Neutrophil (primary cell): ENCODE measurements around the gene NAP1L4.

Experiments used
- H3K27ac ChIP-seq: fragments of 200-600 bp; sonication (generic); 2 replicates; pipeline ENCODE4 v1.5.1; 2016; ENCODE audit warnings: mild to moderate bottlenecking, moderate library complexity
- H3K27me3 ChIP-seq: fragments of 200-600 bp; sonication (generic); 2 replicates; pipeline ENCODE4 v1.6.0; 2016; ENCODE audit warnings: mild to moderate bottlenecking
- H3K36me3 ChIP-seq: fragments of 200-600 bp; sonication (generic); 2 replicates; pipeline ENCODE4 v1.5.1; 2017
- H3K4me1 ChIP-seq, 2 experiments: fragments of 200-600 bp in 1 of 2; sonication (generic) in 1 of 2; 1 replicate in 1 of 2; 2 replicates in 1 of 2; pipeline versions ENCODE4 v1.5.1 to v1.6.1; 2013 to 2016; ENCODE audit warnings: low read depth in 1 of 2, low read length in 1 of 2, mild to moderate bottlenecking in 1 of 2, moderate library complexity in 1 of 2; ENCODE audit not compliant: control insufficient read depth in 1 of 2, insufficient read depth in 1 of 2
- H3K4me3 ChIP-seq, 2 experiments: fragments of 200-600 bp in 1 of 2; sonication (generic) in 1 of 2; 1 replicate in 1 of 2; 2 replicates in 1 of 2; pipeline ENCODE4 v1.5.1; 2013 to 2016; ENCODE audit warnings: low read depth in 1 of 2, low read length in 1 of 2, mild to moderate bottlenecking in 1 of 2, moderate library complexity in 1 of 2
- H3K9me3 ChIP-seq: fragments of 200-600 bp; sonication (generic); 2 replicates; pipeline ENCODE4 v1.5.1; 2016
- TF ChIP-seq, protein P1 (sequence below): fragments of 200-600 bp; sonication (generic); IDR thresholded peaks from 2 replicates; pipeline ENCODE4 v1.5.1; 2016; ENCODE audit warnings: antibody characterized with exemption

The NAP1L4 gene

DNA sequence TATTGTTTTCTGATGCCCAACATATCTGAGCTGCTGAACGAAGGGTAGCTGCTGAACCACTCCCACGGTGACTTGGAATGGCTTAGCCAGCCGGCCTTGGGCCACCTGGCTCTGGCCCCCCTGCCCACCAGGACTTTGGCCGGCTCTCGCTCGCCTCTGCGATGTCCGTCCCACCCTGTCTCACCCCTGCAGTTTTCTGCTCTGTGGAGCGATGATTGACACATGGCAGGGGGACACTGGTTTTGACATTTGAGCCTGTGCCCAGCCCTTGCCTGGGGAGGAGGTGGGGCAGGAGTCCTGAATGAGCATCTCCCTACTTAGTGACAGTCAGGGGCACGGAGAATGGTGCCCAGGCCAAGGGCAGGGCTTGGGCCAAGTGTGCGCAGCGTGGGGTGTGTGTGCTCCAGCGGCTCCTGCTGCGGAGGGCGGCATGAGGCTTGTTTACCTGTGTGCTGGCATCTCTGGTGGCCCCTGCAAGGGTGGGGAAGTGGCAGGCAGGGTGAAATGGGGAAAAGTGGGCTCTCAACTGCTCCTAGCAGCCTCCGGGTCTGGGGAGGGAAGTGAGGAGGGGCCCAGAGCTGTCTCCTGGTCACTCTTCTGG, 90.8 kb downstream of the NAP1L4 start:
- Histone ChIP-seq H3K4me3 (peak overlapping the region; percentile 67 to 95), H3K36me3 (no peaks in the 10 kb centered on the region), H3K27ac (peak overlapping the region; percentile 99), H3K27me3 (peaks cover 3% of the 10 kb centered on the region), H3K4me1 (peaks cover 52 to 57% of the 10 kb centered on the region in 2 experiments), H3K9me3 (no peaks in the 10 kb centered on the region)
- TF ChIP-seq, protein P1, sequence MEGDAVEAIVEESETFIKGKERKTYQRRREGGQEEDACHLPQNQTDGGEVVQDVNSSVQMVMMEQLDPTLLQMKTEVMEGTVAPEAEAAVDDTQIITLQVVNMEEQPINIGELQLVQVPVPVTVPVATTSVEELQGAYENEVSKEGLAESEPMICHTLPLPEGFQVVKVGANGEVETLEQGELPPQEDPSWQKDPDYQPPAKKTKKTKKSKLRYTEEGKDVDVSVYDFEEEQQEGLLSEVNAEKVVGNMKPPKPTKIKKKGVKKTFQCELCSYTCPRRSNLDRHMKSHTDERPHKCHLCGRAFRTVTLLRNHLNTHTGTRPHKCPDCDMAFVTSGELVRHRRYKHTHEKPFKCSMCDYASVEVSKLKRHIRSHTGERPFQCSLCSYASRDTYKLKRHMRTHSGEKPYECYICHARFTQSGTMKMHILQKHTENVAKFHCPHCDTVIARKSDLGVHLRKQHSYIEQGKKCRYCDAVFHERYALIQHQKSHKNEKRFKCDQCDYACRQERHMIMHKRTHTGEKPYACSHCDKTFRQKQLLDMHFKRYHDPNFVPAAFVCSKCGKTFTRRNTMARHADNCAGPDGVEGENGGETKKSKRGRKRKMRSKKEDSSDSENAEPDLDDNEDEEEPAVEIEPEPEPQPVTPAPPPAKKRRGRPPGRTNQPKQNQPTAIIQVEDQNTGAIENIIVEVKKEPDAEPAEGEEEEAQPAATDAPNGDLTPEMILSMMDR = no peak

DNA sequence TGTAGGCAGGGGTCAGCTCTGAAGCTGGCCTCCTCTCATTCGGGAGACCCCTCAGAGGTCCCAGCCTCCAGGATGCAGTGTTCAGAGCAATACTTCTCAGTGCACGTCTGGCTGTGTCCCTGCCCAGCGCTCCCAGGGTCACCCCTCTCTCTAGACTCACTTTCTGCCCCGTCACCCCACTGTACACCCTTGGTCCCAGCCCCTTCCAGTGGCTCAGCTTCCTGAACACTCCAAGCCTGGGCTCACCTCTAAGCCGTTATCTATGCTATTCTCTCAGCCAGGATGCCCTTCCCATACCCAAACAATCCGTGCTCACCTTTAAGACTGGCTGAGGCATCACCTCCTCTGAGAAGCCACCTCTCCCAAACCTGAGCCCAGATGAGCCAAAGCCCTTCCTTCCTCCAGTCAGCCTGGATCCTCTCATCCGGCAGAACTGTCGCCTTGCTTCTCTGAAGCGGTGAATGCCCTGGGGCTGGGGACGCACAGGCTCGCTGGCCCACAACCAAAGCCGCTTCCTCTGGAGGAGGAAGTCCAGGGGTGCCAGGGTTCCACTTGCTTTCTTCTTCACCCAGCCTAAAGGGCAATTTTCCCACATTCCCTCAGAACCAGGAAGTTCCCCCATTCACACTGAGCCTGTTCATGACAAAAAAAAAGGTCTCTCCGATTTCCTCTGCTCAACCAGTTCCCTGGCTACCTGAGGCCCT, 92.9 kb downstream of the NAP1L4 start:
- H3K36me3 ChIP-seq = no peaks in the 10 kb centered on the region
- H3K27me3 ChIP-seq = peaks cover 3% of the 10 kb centered on the region
- no peaks in the 10 kb centered on the region for H3K9me3 ChIP-seq
- peak overlapping the region; percentile 96 for H3K27ac ChIP-seq
- peaks cover 52 to 57% of the 10 kb centered on the region in 2 experiments for H3K4me1 ChIP-seq
- TF ChIP-seq, protein P1 = peak; percentile 20
- peak overlapping the region; percentile 43 to 47 for H3K4me3 ChIP-seq

DNA sequence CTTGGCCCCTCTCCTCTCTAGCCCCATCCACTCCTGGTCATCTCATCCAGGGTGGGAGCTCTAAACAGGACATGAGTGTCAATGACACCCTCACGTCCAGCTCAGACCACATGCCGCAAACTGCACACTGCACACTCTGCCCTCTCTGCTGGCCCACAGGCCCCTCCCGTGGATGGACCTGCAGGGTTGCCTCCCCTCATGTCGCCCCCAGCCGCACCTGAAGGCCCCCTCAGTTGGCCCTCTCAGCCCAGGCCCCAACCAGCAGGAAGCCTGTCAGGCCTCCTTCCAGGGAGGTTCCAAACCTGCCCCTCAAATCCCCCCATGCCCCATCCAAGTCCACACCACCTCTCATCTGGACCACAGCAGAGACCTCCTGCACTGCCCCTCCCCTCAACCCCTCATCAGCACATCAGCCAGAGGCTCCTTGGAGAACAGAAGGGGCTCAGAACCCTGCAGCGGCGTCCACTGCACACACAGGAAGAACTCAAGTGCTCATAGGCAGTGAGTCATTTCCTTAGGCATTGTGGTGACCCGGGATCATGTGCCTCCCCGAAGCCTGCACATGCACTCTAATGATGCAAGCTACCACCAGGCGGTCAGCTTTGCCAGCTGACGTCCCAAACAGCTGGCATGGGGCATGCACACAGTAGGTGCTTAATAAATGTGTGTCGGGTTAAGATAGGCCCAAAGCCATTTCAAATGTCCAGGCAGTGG, 93.6 kb downstream of the NAP1L4 start:
- H3K36me3 ChIP-seq = no peaks in the 10 kb centered on the region
- H3K4me3 ChIP-seq = peak overlapping the region; percentile 43 to 47
- TF ChIP-seq, protein P1 = peak; percentile 40
- H3K9me3 ChIP-seq = no peaks in the 10 kb centered on the region
- H3K27ac ChIP-seq = peak overlapping the region; percentile 96
- H3K4me1 ChIP-seq = peaks cover 49 to 55% of the 10 kb centered on the region in 2 experiments
- H3K27me3 ChIP-seq = peaks cover 8% of the 10 kb centered on the region

DNA sequence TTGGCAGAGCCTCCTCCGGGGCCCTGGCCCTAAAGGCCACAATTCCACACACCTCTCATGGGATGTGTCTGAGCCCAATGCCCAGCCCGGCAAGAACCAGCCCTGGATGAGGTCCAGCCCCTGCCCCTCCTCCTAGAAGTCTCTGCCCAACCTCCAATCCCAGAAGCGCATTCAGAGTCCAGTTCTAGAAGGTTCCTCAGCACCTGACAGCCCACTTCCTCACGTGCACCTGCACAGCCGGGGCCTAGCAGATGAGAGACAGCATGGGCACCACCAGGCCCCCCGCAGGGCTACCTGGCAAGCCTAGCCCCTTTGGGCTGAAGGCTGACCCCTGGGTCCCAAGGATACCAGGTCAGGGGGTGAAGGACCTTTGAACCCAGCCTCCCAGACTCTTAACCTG, 95.1 kb downstream of the NAP1L4 start:
- H3K9me3 ChIP-seq = no peaks in the 10 kb centered on the region
- TF ChIP-seq, protein P1 = no peak
- H3K27ac ChIP-seq = no peak overlapping the region
- H3K36me3 ChIP-seq = no peaks in the 10 kb centered on the region
- H3K27me3 ChIP-seq = peaks cover 21% of the 10 kb centered on the region
- H3K4me1 ChIP-seq = peaks cover 47 to 53% of the 10 kb centered on the region in 2 experiments
- no peak overlapping the region for H3K4me3 ChIP-seq

DNA sequence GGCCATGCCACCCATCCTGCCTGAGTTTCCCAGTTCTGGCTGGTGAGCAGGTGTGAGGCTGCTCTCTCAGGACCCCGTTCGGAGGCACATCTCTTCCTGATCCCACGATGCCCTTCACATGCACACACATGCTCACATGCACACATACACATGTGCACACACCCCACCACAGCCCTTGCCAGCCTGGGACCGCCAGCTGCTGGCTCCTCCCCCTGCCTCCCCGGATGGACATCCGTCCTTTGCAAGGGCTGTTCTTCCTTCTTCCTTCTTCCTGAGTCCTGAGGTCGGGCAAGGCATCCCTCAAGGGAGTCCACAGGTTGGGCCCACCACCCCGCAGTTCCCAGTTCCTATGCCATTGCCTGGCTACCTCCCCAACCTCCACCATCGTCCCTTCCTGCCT, 96.1 kb downstream of the NAP1L4 start:
- Histone ChIP-seq H3K9me3 (no peaks in the 10 kb centered on the region), H3K27me3 (peaks cover 31% of the 10 kb centered on the region), H3K4me1 (peaks cover 45 to 48% of the 10 kb centered on the region in 2 experiments), H3K36me3 (no peaks in the 10 kb centered on the region), H3K4me3 (no peak overlapping the region), H3K27ac (no peak overlapping the region)
- TF ChIP-seq, protein P1 = no peak
